Sigmoid colon (tissue), 7 donors: ENCODE measurements around the gene PRDM13. TPM values are rescaled to one million over a fixed set of nuclear protein-coding genes. Genes with fewer than 3 reads are reported as not detected.

Source experiments
- DNase-seq: peaks from one replicate; pipeline ENCODE4 v3.0.0-alpha.2; 2019
- H3K27ac ChIP-seq, 4 donors: fragments of 200-600 bp; sonication (generic); one replicate each; pipeline ENCODE4 v1.5.1; 2016 to 2019; ENCODE audit warnings: mild to moderate bottlenecking in 1 of 4
- H3K27me3 ChIP-seq, 3 donors: fragments of 200-600 bp; sonication (generic); one replicate each; pipeline ENCODE4 v1.5.1; 2019; ENCODE audit warnings: mild to moderate bottlenecking in 1 of 3
- H3K36me3 ChIP-seq, 4 donors: fragments of 200-600 bp; sonication (generic); one replicate each; pipeline ENCODE4 v1.5.1; 2016 to 2019
- H3K4me1 ChIP-seq, 4 donors: fragments of 200-600 bp; sonication (generic); one replicate each; pipeline ENCODE4 v1.5.1; 2017 to 2019
- H3K4me3 ChIP-seq, 4 donors: fragments of 200-600 bp; sonication (generic); one replicate each; pipeline ENCODE4 v1.5.1; 2017 to 2019; ENCODE audit warnings: mild to moderate bottlenecking in 2 of 4, moderate library complexity in 1 of 4
- H3K9me3 ChIP-seq, 4 donors: fragments of 200-600 bp in 3 of 4; sonication (generic) in 3 of 4; one replicate each; pipeline versions ENCODE4 v1.5.1 to v1.6.1; 2013 to 2019
- CTCF ChIP-seq, 4 experiments: fragments of 450-650 bp in 3 of 4; fragments of 200-600 bp in 1 of 4; IDR thresholded peaks; one replicate each; pipeline ENCODE4 v1.5.1; 2016 to 2019; ENCODE audit warnings: antibody characterized with exemption in 4 of 4, mild to moderate bottlenecking in 3 of 4, moderate library complexity in 2 of 4
- EP300 ChIP-seq, 4 donors: sonication (generic); formaldehyde crosslinking; IDR thresholded peaks; one replicate each; pipeline ENCODE4 v1.6.1; 2017; ENCODE audit warnings: antibody characterized with exemption in 4 of 4
- POLR2A ChIP-seq, 2 donors: fragments of 450-650 bp; IDR thresholded peaks; one replicate each; pipeline ENCODE4 v1.6.1; 2016; ENCODE audit warnings: antibody characterized with exemption in 2 of 2, mild to moderate bottlenecking in 2 of 2, moderate library complexity in 2 of 2
- POLR2AphosphoS5 ChIP-seq, 4 donors: sonication (generic); formaldehyde crosslinking; IDR thresholded peaks; one replicate each; pipeline ENCODE4 v1.6.1; 2017; ENCODE audit warnings: antibody characterized with exemption in 4 of 4
- WGBS, 2 donors: extraction: QIAGEN DNeasy Blood & Tissue Kit; methylation state at CpG; one replicate each; pipeline ENCODE4 v1.1.7; 2013; 5-methylcytosine and 5-hydroxymethylcytosine counted together
- intact Hi-C: fragments of 100-400 bp; cut with DNase I; formaldehyde crosslinking; loops from one replicate; pipeline ENCODE4 v1.15.1; 2023
- polyA plus RNA-seq, 3 donors: library from polyadenylated mRNA; stranded (reverse); fragments of 200-250 nt; gene quantifications; one replicate each; pipeline ENCODE4 v1.2.3, GENCODE V29; 2013
- small RNA-seq, 3 donors: library from RNA; depleted of rRNA; stranded (forward); fragments of <200 nt; gene quantifications; one replicate each; pipeline ENCODE3, GENCODE V24; 2016
- total RNA-seq, 4 donors: library from RNA; depleted of rRNA; stranded (reverse); fragments of >200 nt; gene quantifications; one replicate each; pipeline ENCODE4 v1.1.0, GENCODE V29; 2016
- donor health status: healthy with polysubstance abuse.
- donor health status: Bipolar disorder and iron deficiency.
- donor health status: healthy.

PRDM13 gene
- total and polyA plus RNA-seq, 7 donors: not detected

GRCh38 chr6:99660206-99660605, 53.6 kb downstream of the PRDM13 start:
- TF ChIP-seq POLR2A (IDR thresholded peaks at IDR 0.05): no peak
- TF ChIP-seq POLR2AphosphoS5 (IDR thresholded peaks at IDR 0.05): no peak
- no peak for TF ChIP-seq CTCF (IDR thresholded peaks at IDR 0.05)
- no peak for TF ChIP-seq EP300 (IDR thresholded peaks at IDR 0.05)
- Histone ChIP-seq H3K27ac (no peak overlapping the region), H3K27me3 (no peaks in the 10 kb centered on the region), H3K4me3 (no peak overlapping the region), H3K36me3 (no peaks in the 10 kb centered on the region), H3K4me1 (no peaks in the 10 kb centered on the region), H3K9me3 (no peaks in the 10 kb centered on the region)
- DNase-seq: no peak
- 10 to 33% methylated on average over 1 of the region's 1 CpG for WGBS, 2 donors
- intact Hi-C loops: no loop called here

- intact Hi-C loops: no loop called here
- Histone ChIP-seq H3K27me3 (no peaks in the 10 kb centered on the region), H3K36me3 (no peaks in the 10 kb centered on the region), H3K4me3 (no peak overlapping the region), H3K9me3 (no peaks in the 10 kb centered on the region), H3K4me1 (no peaks in the 10 kb centered on the region), H3K27ac (no peak overlapping the region)
- WGBS, 2 donors: 43 to 96% methylated on average over 1 of the region's 1 CpG
- no peak for DNase-seq
- TF ChIP-seq EP300 (IDR thresholded peaks at IDR 0.05): no peak
- no peak for TF ChIP-seq POLR2AphosphoS5 (IDR thresholded peaks at IDR 0.05)
- TF ChIP-seq POLR2A (IDR thresholded peaks at IDR 0.05): no peak
- TF ChIP-seq CTCF (IDR thresholded peaks at IDR 0.05): no peak
These were observed 55.2 kb downstream of the PRDM13 start for GRCh38 chr6:99661870-99662269.

- TF ChIP-seq CTCF (IDR thresholded peaks at IDR 0.05): no peak
- TF ChIP-seq EP300 (IDR thresholded peaks at IDR 0.05): no peak
- TF ChIP-seq POLR2A (IDR thresholded peaks at IDR 0.05): no peak
- no peak for TF ChIP-seq POLR2AphosphoS5 (IDR thresholded peaks at IDR 0.05)
- no peaks in the 10 kb centered on the region for H3K4me1 ChIP-seq
- intact Hi-C loops: no loop called here
- no peak overlapping the region for H3K27ac ChIP-seq
- H3K9me3 ChIP-seq: no peaks in the 10 kb centered on the region
- no peak overlapping the region for H3K4me3 ChIP-seq
- WGBS, 2 donors: 12 to 36% methylated on average over 1 of the region's 1 CpG
- H3K36me3 ChIP-seq: no peaks in the 10 kb centered on the region
- no peaks in the 10 kb centered on the region for H3K27me3 ChIP-seq
- DNase-seq: no peak
These were observed 56.0 kb downstream of the PRDM13 start for GRCh38 chr6:99662616-99663015.

Small RNA genes lying within 50 kb of the gene (small RNA-seq; reads per million reads assigned to genes)
- 0 reads per million in 3 donors for gene RF00019

Other genes with a start within 250 kb of the PRDM13 start
- 1 to 10 TPM; 3.0 to 7.9 (median 7.4) TPM for gene COQ3, start 212.6 kb upstream of the PRDM13 start, total RNA-seq
- gene COQ3, start 212.6 kb upstream of the PRDM13 start, polyA plus RNA-seq: 10 to 100 TPM; 10.5 to 13.2 (median 12.6) TPM
- 100 to 1,000 TPM; 135 to 253 (median 150) TPM for gene PNISR, start 181.5 kb upstream of the PRDM13 start, total RNA-seq
- gene PNISR, start 181.5 kb upstream of the PRDM13 start, polyA plus RNA-seq: 10 to 100 TPM in 2 of 3 donors, 1 to 10 TPM in 1; 9.5 to 46.3 (median 18.0) TPM
- 10 to 100 TPM; 19.4 to 35.2 (median 23.1) TPM for gene USP45, start 91.4 kb upstream of the PRDM13 start, total RNA-seq
- gene USP45, start 91.4 kb upstream of the PRDM13 start, polyA plus RNA-seq: 1 to 10 TPM; 4.3 to 5.4 (median 5.3) TPM
- gene CCNC, start 38.2 kb upstream of the PRDM13 start, total RNA-seq: 10 to 100 TPM; 38.5 to 65.3 (median 55.8) TPM
- 10 to 100 TPM; 30.5 to 61.0 (median 56.5) TPM for gene CCNC, start 38.2 kb upstream of the PRDM13 start, polyA plus RNA-seq